ACC112 (cell line): ENCODE measurements around the gene RALGAPB.
"Not testable (repeated sequence)": the region's sequence is repeated elsewhere in the genome, so short reads cannot be mapped to it uniquely, and the experiment has no call there.

Experiments used
- H2AFZ ChIP-seq: fragments of 200-600 bp; sonication (generic); one replicate; pipeline ENCODE4 v1.6.0; 2017; ENCODE audit warnings: antibody characterized with exemption, low read length; ENCODE audit not compliant: unreplicated experiment
- H3K27ac ChIP-seq: fragments of 200-600 bp; sonication (generic); 2 replicates; pipeline ENCODE4 v1.5.1; 2014; ENCODE audit warnings: low read depth, mild to moderate bottlenecking, antibody characterized with exemption, low read length, moderate library complexity
- H3K27me3 ChIP-seq: fragments of 200-600 bp; sonication (generic); 2 replicates; pipeline ENCODE4 v1.6.1; 2014; ENCODE audit warnings: mild to moderate bottlenecking, antibody characterized with exemption, low read length, moderate library complexity, mixed read lengths; ENCODE audit not compliant: insufficient read depth
- H3K36me3 ChIP-seq: fragments of 200-600 bp; sonication (generic); 2 replicates; pipeline ENCODE4 v1.6.1; 2016; ENCODE audit warnings: mild to moderate bottlenecking, antibody characterized with exemption, low read length, moderate library complexity, mixed read lengths; ENCODE audit not compliant: insufficient read depth
- H3K4me1 ChIP-seq: fragments of 200-600 bp; sonication (generic); one replicate; pipeline ENCODE4 v1.6.1; 2016; ENCODE audit warnings: low read length, mixed read lengths; ENCODE audit not compliant: insufficient read depth, unreplicated experiment, control insufficient read depth
- H3K4me3 ChIP-seq: fragments of 200-600 bp; sonication (generic); 2 replicates; pipeline ENCODE4 v1.5.1; 2014; ENCODE audit warnings: mild to moderate bottlenecking, low read depth, low read length
- H3K79me2 ChIP-seq: fragments of 200-600 bp; sonication (generic); one replicate; pipeline ENCODE4 v1.6.0; 2016; ENCODE audit warnings: low read length; ENCODE audit not compliant: control insufficient read depth, unreplicated experiment, insufficient read depth

Gene RALGAPB

DNA sequence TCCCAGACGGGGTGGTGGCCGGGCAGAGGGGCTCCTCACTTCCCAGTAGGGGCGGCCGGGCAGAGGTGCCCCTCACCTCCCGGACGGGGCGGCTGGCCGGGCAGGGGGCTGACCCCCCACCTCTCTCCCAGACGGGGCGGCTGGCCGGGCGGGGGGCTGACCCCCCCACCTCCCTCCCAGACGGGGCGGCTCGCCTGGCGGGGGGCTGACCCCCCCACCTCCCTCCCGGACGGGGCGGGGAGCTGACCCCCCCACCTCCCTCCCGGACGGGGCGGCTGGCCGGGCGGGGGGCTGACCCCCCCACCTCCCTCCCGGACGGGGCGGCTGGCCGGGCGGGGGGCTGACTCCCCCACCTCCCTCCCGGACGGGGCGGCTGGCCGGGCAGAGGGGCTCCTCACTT is 11.5 kb upstream of the RALGAPB start:
- H2AFZ ChIP-seq, H3K4me3 ChIP-seq, H3K27me3 ChIP-seq, H3K79me2 ChIP-seq, H3K36me3 ChIP-seq, H3K27ac ChIP-seq: not testable (repeated sequence)
- peaks cover 10% of the 10 kb centered on the region for H3K4me1 ChIP-seq

- not testable (repeated sequence) for H3K79me2 ChIP-seq, H3K36me3 ChIP-seq, H3K4me3 ChIP-seq, H2AFZ ChIP-seq, H3K27ac ChIP-seq, H3K27me3 ChIP-seq
- peaks cover 10% of the 10 kb centered on the region for H3K4me1 ChIP-seq
Observed at GRCh38 chr20:38461569-38461968, 11.1 kb upstream of the RALGAPB start.

DNA sequence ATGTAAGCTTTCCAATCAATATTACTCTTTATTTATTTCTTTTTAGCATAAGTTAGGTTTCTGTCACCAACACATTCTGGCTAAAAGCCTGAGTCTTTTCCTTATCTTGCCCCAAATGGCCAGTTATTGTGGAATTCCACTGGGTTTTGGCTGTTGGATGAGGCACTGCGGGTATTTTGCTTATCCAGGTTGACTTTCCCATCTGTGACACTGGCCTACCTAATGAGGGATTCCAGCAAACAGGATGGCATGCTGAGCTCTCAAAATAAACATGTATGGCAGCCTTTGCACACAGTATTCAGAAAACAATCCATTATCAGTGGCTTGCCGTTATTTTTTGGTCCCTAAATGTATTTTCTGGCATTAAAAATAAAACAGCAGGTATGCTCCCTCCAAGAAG is 6.5 kb upstream of the RALGAPB start:
- no peak overlapping the region for H3K27ac ChIP-seq
- H3K36me3 ChIP-seq = no peaks in the 10 kb centered on the region
- no peak overlapping the region for H2AFZ ChIP-seq
- H3K79me2 ChIP-seq = no peaks in the 10 kb centered on the region
- no peak overlapping the region for H3K4me3 ChIP-seq
- H3K4me1 ChIP-seq = no peaks in the 10 kb centered on the region
- H3K27me3 ChIP-seq = peaks cover 19% of the 10 kb centered on the region; the same call in 1 of the 2 replicates

GRCh38 chr20:38466983-38467382 is 5.7 kb upstream of the RALGAPB start:
- H3K4me3 ChIP-seq = no peak overlapping the region
- H3K36me3 ChIP-seq = no peaks in the 10 kb centered on the region
- peaks cover 19% of the 10 kb centered on the region; the same call in 1 of the 2 replicates for H3K27me3 ChIP-seq
- no peak overlapping the region for H3K27ac ChIP-seq
- no peaks in the 10 kb centered on the region for H3K79me2 ChIP-seq
- H2AFZ ChIP-seq = no peak overlapping the region
- no peaks in the 10 kb centered on the region for H3K4me1 ChIP-seq

DNA sequence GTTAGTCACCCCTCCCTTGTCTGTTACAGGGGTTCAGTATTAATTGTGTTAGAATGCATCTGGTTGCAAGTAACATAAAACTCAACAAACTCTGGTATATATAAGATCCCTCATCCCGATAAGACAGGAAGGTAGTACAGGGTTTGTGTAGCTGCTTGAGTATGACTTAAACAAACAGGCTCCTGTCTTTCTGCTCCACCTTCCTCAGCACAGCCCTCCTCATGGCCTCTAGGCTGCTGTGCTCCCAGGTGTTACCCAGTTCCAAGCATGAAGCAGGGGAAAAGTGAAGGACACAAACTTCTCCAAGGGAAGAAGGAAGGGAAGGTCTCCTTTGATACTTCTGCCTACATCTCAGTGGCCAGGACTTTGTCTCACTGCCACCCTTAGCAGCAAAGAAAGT is 1.4 kb upstream of the RALGAPB start:
- H3K79me2 ChIP-seq = peaks cover 33% of the 10 kb centered on the region
- no peaks in the 10 kb centered on the region for H3K36me3 ChIP-seq
- no peak overlapping the region for H3K27ac ChIP-seq
- no peak overlapping the region for H3K4me3 ChIP-seq
- H3K27me3 ChIP-seq = peaks cover 19% of the 10 kb centered on the region; the same call in 1 of the 2 replicates
- peaks cover 7% of the 10 kb centered on the region for H3K4me1 ChIP-seq
- H2AFZ ChIP-seq = no peak overlapping the region

DNA sequence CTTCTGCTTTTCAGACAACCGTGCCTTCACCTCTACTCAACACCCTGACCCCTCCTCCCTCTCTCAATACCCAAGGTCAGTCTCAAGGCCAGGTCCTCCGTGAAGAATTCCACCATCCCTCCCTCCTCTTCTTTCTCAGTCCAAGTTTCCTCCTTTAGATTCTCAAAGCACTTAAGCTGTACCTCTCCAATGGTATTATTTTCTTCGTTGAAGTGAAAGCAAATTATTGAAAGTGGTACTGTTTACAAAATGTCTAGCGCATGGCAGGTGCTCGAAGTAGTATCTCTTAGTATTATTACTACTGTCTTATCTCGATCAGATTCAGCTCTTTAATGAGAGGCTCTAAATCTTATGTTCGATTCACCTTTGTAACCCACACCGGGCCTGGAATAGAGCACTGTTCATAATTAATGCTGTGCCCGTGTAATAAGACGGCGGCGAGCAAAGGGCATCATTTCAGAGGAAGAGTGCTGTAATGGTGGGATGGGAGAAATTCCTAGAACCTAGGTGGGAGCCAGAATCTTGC is 593 bp upstream of the RALGAPB start:
- no peaks in the 10 kb centered on the region for H3K36me3 ChIP-seq
- H3K27me3 ChIP-seq = peaks cover 19% of the 10 kb centered on the region; the same call in 1 of the 2 replicates
- H3K4me3 ChIP-seq = peak overlapping the region; percentile 90
- no peak overlapping the region for H3K27ac ChIP-seq
- H3K79me2 ChIP-seq = peaks cover 41% of the 10 kb centered on the region
- H2AFZ ChIP-seq = peak overlapping the region; percentile 86
- H3K4me1 ChIP-seq = peaks cover 7% of the 10 kb centered on the region

DNA sequence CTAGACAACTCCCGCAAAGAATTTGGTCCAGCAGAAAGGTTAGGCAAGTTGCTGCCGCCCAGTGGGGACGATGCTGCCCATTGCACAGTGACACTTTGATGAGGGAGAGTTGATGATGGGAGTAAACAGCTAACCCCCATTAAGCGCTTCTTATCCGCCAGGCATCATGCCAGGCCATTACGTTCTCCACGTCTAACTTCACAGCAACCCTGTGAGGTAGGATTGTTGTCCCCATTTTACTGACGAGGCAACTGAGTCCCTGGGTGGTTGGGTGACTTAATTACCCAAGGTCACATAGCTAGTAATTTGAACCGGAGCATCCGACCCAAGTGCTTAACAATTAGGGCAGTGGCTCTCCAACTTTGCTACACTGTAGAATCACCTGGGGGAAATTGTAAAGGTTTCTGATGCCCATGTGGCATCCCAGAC is 738 bp downstream of the RALGAPB start:
- Histone ChIP-seq H2AFZ (peak overlapping the region; percentile 76), H3K27me3 (peaks cover 19% of the 10 kb centered on the region; the same call in 1 of the 2 replicates), H3K4me3 (peak overlapping the region; percentile 90), H3K4me1 (peaks cover 7% of the 10 kb centered on the region), H3K79me2 (peaks cover 52% of the 10 kb centered on the region), H3K27ac (no peak overlapping the region), H3K36me3 (no peaks in the 10 kb centered on the region)

- Histone ChIP-seq H2AFZ (no peak overlapping the region), H3K4me3 (no peak overlapping the region), H3K27ac (no peak overlapping the region), H3K79me2 (peaks cover 77% of the 10 kb centered on the region), H3K4me1 (peaks cover 7% of the 10 kb centered on the region), H3K27me3 (no peaks in the 10 kb centered on the region), H3K36me3 (no peaks in the 10 kb centered on the region)
Observed at GRCh38 chr20:38477747-38478146, 5.1 kb downstream of the RALGAPB start.

DNA sequence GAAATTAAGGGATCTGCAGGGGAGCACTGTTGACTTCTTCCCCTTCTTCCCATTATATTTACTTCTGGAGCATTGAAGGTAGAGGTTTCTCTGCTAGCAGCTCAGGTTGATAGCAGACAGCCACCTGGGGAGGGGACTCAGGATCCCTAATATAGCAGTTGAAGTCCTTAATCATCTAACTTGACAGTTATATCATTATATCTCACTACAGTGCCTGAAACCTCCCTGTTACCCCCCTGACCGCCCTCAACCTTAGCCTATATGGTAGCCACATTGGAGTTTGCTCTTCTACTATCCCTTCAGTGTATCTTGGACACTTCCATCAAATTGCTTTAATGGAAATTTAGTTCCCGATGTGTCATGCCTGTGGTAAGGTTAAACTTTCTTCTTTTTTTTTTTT is 7.0 kb downstream of the RALGAPB start:
- H3K36me3 ChIP-seq = no peaks in the 10 kb centered on the region
- H3K4me3 ChIP-seq = no peak overlapping the region
- H3K79me2 ChIP-seq = peaks cover 66% of the 10 kb centered on the region
- no peaks in the 10 kb centered on the region for H3K4me1 ChIP-seq
- H2AFZ ChIP-seq = no peak overlapping the region
- H3K27me3 ChIP-seq = no peaks in the 10 kb centered on the region
- no peak overlapping the region for H3K27ac ChIP-seq

- Histone ChIP-seq H3K4me1 (no peaks in the 10 kb centered on the region), H3K27me3 (no peaks in the 10 kb centered on the region), H2AFZ (no peak overlapping the region), H3K36me3 (peaks cover 8% of the 10 kb centered on the region; the same call in 1 of the 2 replicates), H3K27ac (no peak overlapping the region), H3K79me2 (peaks cover 29% of the 10 kb centered on the region), H3K4me3 (no peak overlapping the region)
Observed at GRCh38 chr20:38485041-38485440, 12.4 kb downstream of the RALGAPB start.

DNA sequence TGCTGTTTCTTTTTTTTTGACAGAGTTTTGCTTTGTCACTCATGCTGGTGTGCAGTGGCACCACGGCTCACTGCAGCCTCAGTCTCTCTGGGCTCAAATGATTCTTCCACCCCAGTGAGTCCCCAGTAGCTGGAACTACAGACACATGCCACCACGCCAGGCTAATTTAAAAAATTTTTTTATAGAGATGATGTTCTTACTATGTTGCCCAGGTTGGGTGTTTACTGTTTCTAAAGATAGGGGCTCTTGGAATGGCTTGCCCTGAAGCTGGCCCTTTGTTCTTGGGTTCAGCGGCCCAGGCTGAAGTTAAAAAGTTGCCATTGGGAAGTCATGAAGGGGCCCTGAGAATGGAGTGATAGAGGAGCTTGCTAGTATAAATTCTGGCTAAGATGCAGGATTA is 16.5 kb downstream of the RALGAPB start:
- H3K79me2 ChIP-seq = peaks cover 11% of the 10 kb centered on the region
- no peaks in the 10 kb centered on the region for H3K27me3 ChIP-seq
- H3K4me3 ChIP-seq = no peak overlapping the region
- H3K36me3 ChIP-seq = peaks cover 25% of the 10 kb centered on the region
- H3K27ac ChIP-seq = no peak overlapping the region
- no peak overlapping the region for H2AFZ ChIP-seq
- H3K4me1 ChIP-seq = no peaks in the 10 kb centered on the region
